Lung (tissue), 12 donors: ENCODE data around the gene MAP3K6. TPM values are rescaled to one million over a fixed set of nuclear protein-coding genes. Genes with fewer than 3 reads are reported as not detected.

Experiments used
- ATAC-seq: fragments of 200-7000 bp; cut with Tn5 transposase; one replicate; pipeline ENCODE4 v1.9.1; 2020; ENCODE audit warnings: moderate number of reproducible peaks; ENCODE audit not compliant: insufficient read depth, low FRiP score
- DNase-seq, 3 donors: peaks; one replicate each; pipeline ENCODE4 v3.0.0-alpha.2; 2013 to 2017
- H3K27ac ChIP-seq, 2 donors: one replicate each; pipeline ENCODE4 v1.5.1; 2013; ENCODE audit warnings: mild to moderate bottlenecking in 2 of 2, moderate library complexity in 2 of 2, control low read depth in 1 of 2, inconsistent platforms in 1 of 2, low read depth in 1 of 2, low read length in 1 of 2
- H3K27me3 ChIP-seq, 3 donors: one replicate each; pipeline ENCODE4 v1.5.1; 2013; ENCODE audit warnings: low read length in 2 of 3; ENCODE audit not compliant: control insufficient read depth in 3 of 3, insufficient read depth in 3 of 3
- H3K36me3 ChIP-seq, 4 donors: one replicate each; pipeline ENCODE4 v1.5.1; 2013; ENCODE audit warnings: low read length in 4 of 4, mild to moderate bottlenecking in 1 of 4, moderate library complexity in 1 of 4; ENCODE audit not compliant: control insufficient read depth in 4 of 4, insufficient read depth in 4 of 4
- H3K4me1 ChIP-seq, 5 donors: one replicate each; pipeline ENCODE4 v1.5.1; 2013; ENCODE audit warnings: low read length in 5 of 5, mild to moderate bottlenecking in 2 of 5, moderate library complexity in 1 of 5; ENCODE audit not compliant: control insufficient read depth in 5 of 5, insufficient read depth in 5 of 5
- H3K4me3 ChIP-seq: one replicate; pipeline ENCODE4 v1.5.1; 2013; ENCODE audit warnings: mild to moderate bottlenecking, control low read depth, moderate library complexity
- H3K9ac ChIP-seq, 2 donors: one replicate each; pipeline ENCODE4 v1.5.1; 2013; ENCODE audit warnings: low read length in 2 of 2, control low read depth in 1 of 2; ENCODE audit not compliant: insufficient read depth in 1 of 2
- H3K9me3 ChIP-seq, 4 donors: one replicate each; pipeline ENCODE4 v1.5.1; 2013; ENCODE audit warnings: low read length in 3 of 4, mild to moderate bottlenecking in 1 of 4, moderate library complexity in 1 of 4; ENCODE audit not compliant: control insufficient read depth in 4 of 4, insufficient read depth in 3 of 4
- WGBS, 2 donors: extraction: QIAGEN DNeasy Blood & Tissue Kit; methylation state at CpG; one replicate each; pipeline ENCODE4 v1.1.7; 2013; 5-methylcytosine and 5-hydroxymethylcytosine counted together
- polyA plus RNA-seq, 2 donors: library from polyadenylated mRNA; stranded (reverse); fragments of 200-250 nt; gene quantifications; one replicate each; pipeline ENCODE4 v1.2.1, GENCODE V29; 2013
- total RNA-seq, 2 donors: library from RNA; depleted of rRNA in 1 of 2; stranded (reverse); fragments of >200 nt in 1 of 2; gene quantifications; one replicate each; pipeline ENCODE4 v1.2.1, GENCODE V29; 2014 to 2021
- TF ChIP-seq, protein P1 (sequence below): IDR thresholded peaks from 2 replicates; pipeline ENCODE4 v1.5.1; 2012; ENCODE audit warnings: mild to moderate bottlenecking; ENCODE audit errors: control extremely low read depth, extremely low read depth
- donor health status: control.
- donor health status: control.
- donor health status: Bipolar disorder and iron deficiency.
- donor health status: healthy.
- donor health status: DM: yes; HTN: yes; CAD: no.

MAP3K6 gene
- total and polyA plus RNA-seq, 4 donors = 17.0 to 96.6 (median 62.8) TPM

DNA sequence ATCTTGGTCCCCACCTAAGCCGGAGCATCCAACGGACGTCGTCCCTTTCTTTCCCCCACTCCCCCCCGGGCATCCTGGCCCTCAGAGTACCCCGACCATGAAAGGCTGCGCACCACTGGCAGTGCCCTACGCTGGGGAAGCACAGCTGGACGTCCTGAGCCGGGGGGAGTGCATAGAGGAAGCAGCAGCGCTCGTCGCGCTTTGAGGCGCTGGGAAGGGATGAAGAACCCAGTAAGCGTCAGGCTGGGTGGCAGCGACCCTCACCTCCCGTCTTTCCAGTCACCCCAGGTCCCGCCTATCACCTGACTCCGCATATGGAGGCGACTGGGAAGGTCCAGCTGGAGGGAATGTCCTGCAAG, 5.7 kb downstream of the MAP3K6 start:
- DNase-seq (no peak), ATAC-seq (no peak)
- Histone ChIP-seq H3K9me3 (no peaks in the 10 kb centered on the region), H3K27ac (no peak overlapping the region), H3K36me3 (peaks cover 0 to 78% (median 2%) of the 10 kb centered on the region in 4 donors), H3K27me3 (peaks cover 0 to 2% (median 0%) of the 10 kb centered on the region in 3 donors), H3K4me1 (peaks cover 0 to 13% (median 10%) of the 10 kb centered on the region in 5 donors), H3K4me3 (no peak overlapping the region), H3K9ac (no peak overlapping the region)
- TF ChIP-seq, protein P1, sequence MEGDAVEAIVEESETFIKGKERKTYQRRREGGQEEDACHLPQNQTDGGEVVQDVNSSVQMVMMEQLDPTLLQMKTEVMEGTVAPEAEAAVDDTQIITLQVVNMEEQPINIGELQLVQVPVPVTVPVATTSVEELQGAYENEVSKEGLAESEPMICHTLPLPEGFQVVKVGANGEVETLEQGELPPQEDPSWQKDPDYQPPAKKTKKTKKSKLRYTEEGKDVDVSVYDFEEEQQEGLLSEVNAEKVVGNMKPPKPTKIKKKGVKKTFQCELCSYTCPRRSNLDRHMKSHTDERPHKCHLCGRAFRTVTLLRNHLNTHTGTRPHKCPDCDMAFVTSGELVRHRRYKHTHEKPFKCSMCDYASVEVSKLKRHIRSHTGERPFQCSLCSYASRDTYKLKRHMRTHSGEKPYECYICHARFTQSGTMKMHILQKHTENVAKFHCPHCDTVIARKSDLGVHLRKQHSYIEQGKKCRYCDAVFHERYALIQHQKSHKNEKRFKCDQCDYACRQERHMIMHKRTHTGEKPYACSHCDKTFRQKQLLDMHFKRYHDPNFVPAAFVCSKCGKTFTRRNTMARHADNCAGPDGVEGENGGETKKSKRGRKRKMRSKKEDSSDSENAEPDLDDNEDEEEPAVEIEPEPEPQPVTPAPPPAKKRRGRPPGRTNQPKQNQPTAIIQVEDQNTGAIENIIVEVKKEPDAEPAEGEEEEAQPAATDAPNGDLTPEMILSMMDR = no peak
- 64 to 83% methylated on average over 21 of the region's 21 CpGs for WGBS, 2 donors

DNA sequence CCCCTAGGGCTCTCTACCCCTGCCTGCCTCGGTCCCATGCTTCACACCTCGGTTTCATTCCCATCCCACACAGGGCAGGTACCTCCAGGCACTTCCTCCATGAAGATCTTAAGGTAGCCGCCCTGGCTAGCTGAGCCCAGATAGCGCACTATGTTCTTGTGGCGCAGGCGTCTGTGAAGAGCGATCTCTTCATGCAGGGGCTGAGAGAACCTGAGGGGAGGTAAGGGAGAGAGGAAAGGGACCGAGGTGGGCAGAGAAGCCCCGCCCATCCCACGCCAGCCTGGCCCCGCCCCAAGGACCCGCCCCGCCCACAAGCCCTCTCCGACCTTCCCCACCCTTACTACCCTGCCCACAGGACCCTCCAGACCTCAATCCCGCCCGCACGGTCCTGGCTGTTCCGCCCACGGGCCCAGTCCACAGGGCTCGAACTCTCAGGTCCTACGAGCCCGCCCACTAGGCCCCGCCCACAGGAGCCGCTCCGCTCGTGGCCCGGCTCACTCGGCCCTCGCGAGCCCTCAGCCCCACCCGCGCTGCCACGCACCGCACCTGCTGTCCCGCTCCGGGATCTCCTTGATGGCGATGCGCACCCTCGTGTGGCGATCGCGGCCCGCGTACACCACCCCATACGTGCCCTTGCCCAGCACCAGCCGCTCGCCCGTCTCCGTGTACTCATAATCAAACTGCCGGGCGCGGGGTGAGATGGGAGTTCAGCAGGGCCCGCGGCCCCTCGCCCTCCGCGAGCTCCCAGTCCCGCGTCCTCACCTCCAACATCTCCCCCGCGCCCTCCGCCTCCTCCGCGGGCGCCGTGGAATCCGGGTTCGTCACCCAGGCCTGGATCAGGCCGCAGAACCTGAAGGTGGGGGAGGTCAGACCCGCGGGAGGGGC, 6.4 kb downstream of the MAP3K6 start:
- TF ChIP-seq, protein P1 = no peak
- no peak overlapping the region for H3K4me3 ChIP-seq
- H3K9ac ChIP-seq = no peak overlapping the region
- H3K27ac ChIP-seq = no peak overlapping the region
- peaks cover 0 to 2% (median 0%) of the 10 kb centered on the region in 3 donors for H3K27me3 ChIP-seq
- H3K9me3 ChIP-seq = no peaks in the 10 kb centered on the region
- H3K36me3 ChIP-seq = peaks cover 2 to 84% (median 4%) of the 10 kb centered on the region in 4 donors
- H3K4me1 ChIP-seq = peaks cover 0 to 13% (median 9%) of the 10 kb centered on the region in 5 donors
- DNase-seq = no peak
- 28 to 61% methylated on average over 63 to 71 of the region's 71 CpGs for WGBS, 2 donors
- ATAC-seq = no peak

DNA sequence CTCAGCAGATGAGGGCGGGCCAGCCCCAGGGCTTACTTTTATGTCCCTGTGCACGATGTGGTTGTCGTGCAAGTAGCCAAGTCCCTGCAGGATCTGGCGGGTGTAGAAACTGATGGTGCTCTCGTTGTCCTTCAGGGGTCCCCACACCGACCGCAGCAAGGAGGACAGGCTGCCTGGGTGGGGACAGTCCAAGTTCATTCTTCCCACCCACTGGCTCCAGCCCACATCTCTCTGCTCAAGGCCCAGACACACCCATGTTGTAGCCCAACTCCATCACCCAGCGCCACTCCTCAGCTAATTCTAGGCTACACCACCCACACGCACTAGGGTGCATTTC, 7.0 kb downstream of the MAP3K6 start:
- Histone ChIP-seq H3K9ac (no peak overlapping the region), H3K4me1 (peaks cover 0 to 9% (median 2%) of the 10 kb centered on the region in 5 donors), H3K9me3 (no peaks in the 10 kb centered on the region), H3K27me3 (peaks cover 0 to 2% (median 0%) of the 10 kb centered on the region in 3 donors), H3K36me3 (peaks cover 4 to 89% (median 5%) of the 10 kb centered on the region in 4 donors), H3K27ac (no peak overlapping the region), H3K4me3 (no peak overlapping the region)
- TF ChIP-seq, protein P1 = no peak
- no peak for ATAC-seq
- DNase-seq = no peak
- 63 to 75% methylated on average over 9 of the region's 9 CpGs for WGBS, 2 donors
